Esophagus squamous epithelium (tissue), 4 donors: ENCODE data around the gene TCF15.

Experiments used
- CTCF ChIP-seq, 6 experiments: fragments of 450-650 bp in 4 of 6; fragments of 200-600 bp in 2 of 6; sonication (generic) in 2 of 6; IDR thresholded peaks; one replicate each; pipeline ENCODE4 v1.5.1; 2016 to 2019; ENCODE audit warnings: antibody characterized with exemption in 6 of 6, mild to moderate bottlenecking in 4 of 6, moderate library complexity in 4 of 6
- POLR2A ChIP-seq, 4 donors: fragments of 450-650 bp; IDR thresholded peaks; one replicate each; pipeline ENCODE4 v1.6.1; 2017; ENCODE audit warnings: antibody characterized with exemption in 4 of 4, mild to moderate bottlenecking in 4 of 4, moderate library complexity in 3 of 4

GRCh38 chr20:637559-637958, 27.4 kb upstream of the TCF15 start:
- TF ChIP-seq POLR2A (IDR thresholded peaks at IDR 0.05) (no peak), CTCF (IDR thresholded peaks at IDR 0.05) (no peak)
